Measurements from ENCODE around the gene MRPS25.
A peak's percentile ranks its signal among the peaks of the same experiment; 100 is the strongest.

Gene MRPS25

GRCh38 chr3:15051531-15051930 lies 13.6 kb downstream of the MRPS25 start:
- H3K36me3 ChIP-seq = peaks cover 68% of the 10 kb centered on the region
- H3K4me1 ChIP-seq (ENCODE audit: control insufficient read depth in 1 of 2, insufficient read depth in 1 of 2, low read depth in 1 of 2, low read length in 1 of 2) = no peaks in the 10 kb centered on the region
- TF ChIP-seq CTCF (IDR thresholded peaks at IDR 0.05) = no peak
- no peak overlapping the region for H3K4me3 ChIP-seq (ENCODE audit: low read depth in 1 of 2, low read length in 1 of 2)
- H3K9me3 ChIP-seq = no peaks in the 10 kb centered on the region
- H3K27ac ChIP-seq = no peak overlapping the region
- no peaks in the 10 kb centered on the region for H3K27me3 ChIP-seq

- Histone ChIP-seq H3K27ac (no peak overlapping the region), H3K27me3 (no peaks in the 10 kb centered on the region), H3K36me3 (peaks cover 77% of the 10 kb centered on the region), H3K4me3 (ENCODE audit: low read depth in 1 of 2, low read length in 1 of 2) (no peak overlapping the region), H3K4me1 (ENCODE audit: control insufficient read depth in 1 of 2, insufficient read depth in 1 of 2, low read depth in 1 of 2, low read length in 1 of 2) (peaks cover 4 to 6% of the 10 kb centered on the region in 2 experiments), H3K9me3 (no peaks in the 10 kb centered on the region)
- TF ChIP-seq CTCF (IDR thresholded peaks at IDR 0.05) = no peak
These were observed 14.6 kb downstream of the MRPS25 start for GRCh38 chr3:15050405-15051092.

- Histone ChIP-seq H3K4me3 (ENCODE audit: low read depth in 1 of 2, low read length in 1 of 2) (no peak overlapping the region), H3K36me3 (peaks cover 83% of the 10 kb centered on the region)
These were observed 15.5 kb downstream of the MRPS25 start for GRCh38 chr3:15049584-15049983.

GRCh38 chr3:15045667-15046066 lies 19.4 kb downstream of the MRPS25 start:
- no peak for TF ChIP-seq CTCF (IDR thresholded peaks at IDR 0.05)
- Histone ChIP-seq H3K4me1 (ENCODE audit: control insufficient read depth in 1 of 2, insufficient read depth in 1 of 2, low read depth in 1 of 2, low read length in 1 of 2) (peaks cover 5 to 6% of the 10 kb centered on the region in 2 experiments), H3K4me3 (ENCODE audit: low read depth in 1 of 2, low read length in 1 of 2) (no peak overlapping the region), H3K27ac (peak overlapping the region; percentile 45), H3K9me3 (no peaks in the 10 kb centered on the region), H3K36me3 (peaks cover 93% of the 10 kb centered on the region), H3K27me3 (no peaks in the 10 kb centered on the region)

More at GRCh38 chr3:15049584-15049983, 15.5 kb downstream of the MRPS25 start:
- Histone ChIP-seq H3K27me3 (no peaks in the 10 kb centered on the region), H3K4me1 (ENCODE audit: control insufficient read depth in 1 of 2, insufficient read depth in 1 of 2, low read depth in 1 of 2, low read length in 1 of 2) (peaks cover 5 to 6% of the 10 kb centered on the region in 2 experiments), H3K27ac (no peak overlapping the region), H3K9me3 (no peaks in the 10 kb centered on the region)
- no peak for TF ChIP-seq CTCF (IDR thresholded peaks at IDR 0.05)

GRCh38 chr3:15044326-15044725 lies 20.8 kb downstream of the MRPS25 start:
- Histone ChIP-seq H3K4me1 (ENCODE audit: control insufficient read depth in 1 of 2, insufficient read depth in 1 of 2, low read depth in 1 of 2, low read length in 1 of 2) (peaks cover 5 to 6% of the 10 kb centered on the region in 2 experiments), H3K36me3 (peaks cover 93% of the 10 kb centered on the region), H3K27me3 (no peaks in the 10 kb centered on the region), H3K27ac (no peak overlapping the region), H3K9me3 (no peaks in the 10 kb centered on the region), H3K4me3 (ENCODE audit: low read depth in 1 of 2, low read length in 1 of 2) (no peak overlapping the region)
- no peak for TF ChIP-seq CTCF (IDR thresholded peaks at IDR 0.05)

Measured in neutrophil (primary cell).